GM23338 (cell line): ENCODE data around the gene FAM83F. TPM values are rescaled to one million over a fixed set of nuclear protein-coding genes. Genes with fewer than 3 reads are reported as not detected.

Experiments
- ATAC-seq: fragments of 200-7000 bp; cut with Tn5 transposase; 3 replicates; pipeline ENCODE4 v1.9.1; 2020
- DNase-seq: peaks from one replicate; pipeline ENCODE4 v3.0.0-alpha.2; 2015; ENCODE audit warnings: low spot score
- H2AFZ ChIP-seq: fragments of 200-600 bp; sonication (generic); 2 replicates; pipeline ENCODE4 v1.8.0; 2016; ENCODE audit warnings: antibody characterized with exemption, mild to moderate bottlenecking, moderate library complexity
- H3F3A ChIP-seq: fragments of 200-600 bp; sonication (generic); replicated peaks from 2 replicates; pipeline ENCODE4 v1.8.0; 2017; ENCODE audit warnings: antibody characterized with exemption, mixed run types, low read depth
- H3K27ac ChIP-seq: fragments of 200-600 bp; sonication (generic); 2 replicates; pipeline ENCODE4 v1.6.1; 2016; ENCODE audit warnings: low read depth
- H3K27me3 ChIP-seq: fragments of 200-600 bp; sonication (generic); 2 replicates; pipeline ENCODE4 v1.8.0; 2016; ENCODE audit warnings: mild to moderate bottlenecking, mixed run types, moderate library complexity; ENCODE audit not compliant: insufficient read depth
- H3K36me3 ChIP-seq: fragments of 200-600 bp; sonication (generic); 2 replicates; pipeline ENCODE4 v1.8.0; 2016; ENCODE audit warnings: mild to moderate bottlenecking; ENCODE audit not compliant: insufficient read depth
- H3K4me1 ChIP-seq: fragments of 200-600 bp; sonication (generic); 2 replicates; pipeline ENCODE4 v1.8.0; 2016; ENCODE audit warnings: mild to moderate bottlenecking, moderate library complexity; ENCODE audit not compliant: insufficient read depth
- H3K4me2 ChIP-seq: fragments of 200-600 bp; sonication (generic); 2 replicates; pipeline ENCODE4 v1.7.1; 2017; ENCODE audit warnings: mixed run types
- H3K4me3 ChIP-seq: fragments of 200-600 bp; sonication (generic); 2 replicates; pipeline ENCODE4 v1.6.1; 2016; ENCODE audit warnings: mixed run types
- H3K79me2 ChIP-seq: fragments of 200-600 bp; sonication (generic); replicated peaks from 2 replicates; pipeline ENCODE4 v1.8.0; 2017; ENCODE audit warnings: mild to moderate bottlenecking; ENCODE audit not compliant: insufficient read depth
- H3K9me2 ChIP-seq: fragments of 200-600 bp; sonication (generic); 2 replicates; pipeline ENCODE4 v1.8.0; 2017; ENCODE audit not compliant: insufficient read depth
- H4K20me1 ChIP-seq: fragments of 200-600 bp; sonication (generic); replicated peaks from 2 replicates; pipeline ENCODE4 v1.8.0; 2017; ENCODE audit warnings: mild to moderate bottlenecking; ENCODE audit not compliant: insufficient read depth
- H3K27ac Mint-ChIP-seq: 2 replicates; pipeline ENCODE4 v1.8.0; 2020; ENCODE audit warnings: inconsistent platforms, mild to moderate bottlenecking, moderate library complexity, mixed read lengths
- H3K27me3 Mint-ChIP-seq: 3 replicates; pipeline ENCODE4 v1.8.0; 2022; ENCODE audit warnings: low read depth, mild to moderate bottlenecking, moderate library complexity, mixed read lengths, inconsistent platforms; ENCODE audit not compliant: insufficient read depth, poor library complexity
- H3K36me3 Mint-ChIP-seq: 3 replicates; pipeline ENCODE4 v1.8.0; 2021; ENCODE audit warnings: low read depth, mild to moderate bottlenecking, inconsistent platforms, moderate library complexity, mixed read lengths
- H3K4me1 Mint-ChIP-seq: 3 replicates; pipeline ENCODE4 v1.8.0; 2020; ENCODE audit warnings: mild to moderate bottlenecking, inconsistent platforms, mixed read lengths
- H3K4me3 Mint-ChIP-seq: 3 replicates; pipeline ENCODE4 v1.8.0; 2021; ENCODE audit warnings: moderate library complexity, mild to moderate bottlenecking, inconsistent platforms, mixed read lengths
- H3K9me3 Mint-ChIP-seq: 3 replicates; pipeline ENCODE4 v1.8.0; 2020; ENCODE audit warnings: moderate library complexity, mild to moderate bottlenecking, inconsistent platforms, mixed read lengths
- CREB1 ChIP-seq: fragments of 250-450 bp; sonication (Bioruptor Pico); IDR thresholded peaks from 2 replicates; pipeline ENCODE4 v1.5.0; 2020; ENCODE audit warnings: low read depth, mild to moderate bottlenecking, moderate library complexity
- ZNF114 ChIP-seq: fragments of 250-450 bp; sonication (Bioruptor Pico); IDR thresholded peaks from 2 replicates; pipeline ENCODE4 v1.5.0; 2020; ENCODE audit warnings: mild to moderate bottlenecking, moderate library complexity
- ZNF331 ChIP-seq: fragments of 250-450 bp; sonication (Bioruptor Pico); IDR thresholded peaks from 2 replicates; pipeline ENCODE4 v1.5.0; 2020; ENCODE audit warnings: low read depth, mild to moderate bottlenecking, moderate library complexity
- polyA plus RNA-seq: library from polyadenylated mRNA; unstranded; fragments of >200 nt; fragmentation: Nextera tagmentation; extraction: Ambion mirVana; gene quantifications from 2 replicates; pipeline ENCODE4 v1.2.1, GENCODE V29; 2016
- total RNA-seq: library from RNA; depleted of rRNA; stranded (reverse); fragments of >200 nt; shearing (Covaris generic); gene quantifications from 2 replicates; pipeline ENCODE4 v1.2.3, GENCODE V29; 2014
- TF ChIP-seq, protein P1 (sequence below): fragments of 250-450 bp; sonication (Bioruptor Pico); IDR thresholded peaks from 2 replicates; pipeline ENCODE4 v1.5.0; 2020; ENCODE audit warnings: mild to moderate bottlenecking, moderate library complexity
- TF ChIP-seq, protein P2 (sequence below): IDR thresholded peaks from 2 replicates; pipeline ENCODE4 v1.6.1; 2016; ENCODE audit warnings: antibody characterized with exemption

Gene FAM83F
- total and polyA plus RNA-seq, 2 experiments from 2014 or later: 3.7 to 15.9 TPM

DNA sequence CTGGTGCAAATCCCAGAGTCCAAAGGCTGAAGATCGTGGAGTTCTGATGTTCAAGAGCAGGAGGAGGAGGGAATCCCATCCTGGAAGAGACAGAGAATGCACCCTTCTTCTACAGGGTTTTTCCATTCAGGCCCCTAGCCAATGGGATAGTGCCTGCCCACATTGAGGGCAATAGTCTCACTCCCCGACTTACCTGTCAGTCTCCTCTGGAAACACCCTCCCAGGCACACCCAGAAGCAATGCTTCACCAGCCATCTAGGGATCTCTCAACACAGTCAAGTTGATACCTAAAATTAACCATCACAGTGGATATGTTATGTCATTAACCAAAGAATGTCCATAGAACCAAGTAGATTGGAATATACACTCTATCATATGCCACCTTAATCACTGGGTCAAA lies 72.9 kb downstream of the FAM83F start (continued):
- TF ChIP-seq, protein P1, sequence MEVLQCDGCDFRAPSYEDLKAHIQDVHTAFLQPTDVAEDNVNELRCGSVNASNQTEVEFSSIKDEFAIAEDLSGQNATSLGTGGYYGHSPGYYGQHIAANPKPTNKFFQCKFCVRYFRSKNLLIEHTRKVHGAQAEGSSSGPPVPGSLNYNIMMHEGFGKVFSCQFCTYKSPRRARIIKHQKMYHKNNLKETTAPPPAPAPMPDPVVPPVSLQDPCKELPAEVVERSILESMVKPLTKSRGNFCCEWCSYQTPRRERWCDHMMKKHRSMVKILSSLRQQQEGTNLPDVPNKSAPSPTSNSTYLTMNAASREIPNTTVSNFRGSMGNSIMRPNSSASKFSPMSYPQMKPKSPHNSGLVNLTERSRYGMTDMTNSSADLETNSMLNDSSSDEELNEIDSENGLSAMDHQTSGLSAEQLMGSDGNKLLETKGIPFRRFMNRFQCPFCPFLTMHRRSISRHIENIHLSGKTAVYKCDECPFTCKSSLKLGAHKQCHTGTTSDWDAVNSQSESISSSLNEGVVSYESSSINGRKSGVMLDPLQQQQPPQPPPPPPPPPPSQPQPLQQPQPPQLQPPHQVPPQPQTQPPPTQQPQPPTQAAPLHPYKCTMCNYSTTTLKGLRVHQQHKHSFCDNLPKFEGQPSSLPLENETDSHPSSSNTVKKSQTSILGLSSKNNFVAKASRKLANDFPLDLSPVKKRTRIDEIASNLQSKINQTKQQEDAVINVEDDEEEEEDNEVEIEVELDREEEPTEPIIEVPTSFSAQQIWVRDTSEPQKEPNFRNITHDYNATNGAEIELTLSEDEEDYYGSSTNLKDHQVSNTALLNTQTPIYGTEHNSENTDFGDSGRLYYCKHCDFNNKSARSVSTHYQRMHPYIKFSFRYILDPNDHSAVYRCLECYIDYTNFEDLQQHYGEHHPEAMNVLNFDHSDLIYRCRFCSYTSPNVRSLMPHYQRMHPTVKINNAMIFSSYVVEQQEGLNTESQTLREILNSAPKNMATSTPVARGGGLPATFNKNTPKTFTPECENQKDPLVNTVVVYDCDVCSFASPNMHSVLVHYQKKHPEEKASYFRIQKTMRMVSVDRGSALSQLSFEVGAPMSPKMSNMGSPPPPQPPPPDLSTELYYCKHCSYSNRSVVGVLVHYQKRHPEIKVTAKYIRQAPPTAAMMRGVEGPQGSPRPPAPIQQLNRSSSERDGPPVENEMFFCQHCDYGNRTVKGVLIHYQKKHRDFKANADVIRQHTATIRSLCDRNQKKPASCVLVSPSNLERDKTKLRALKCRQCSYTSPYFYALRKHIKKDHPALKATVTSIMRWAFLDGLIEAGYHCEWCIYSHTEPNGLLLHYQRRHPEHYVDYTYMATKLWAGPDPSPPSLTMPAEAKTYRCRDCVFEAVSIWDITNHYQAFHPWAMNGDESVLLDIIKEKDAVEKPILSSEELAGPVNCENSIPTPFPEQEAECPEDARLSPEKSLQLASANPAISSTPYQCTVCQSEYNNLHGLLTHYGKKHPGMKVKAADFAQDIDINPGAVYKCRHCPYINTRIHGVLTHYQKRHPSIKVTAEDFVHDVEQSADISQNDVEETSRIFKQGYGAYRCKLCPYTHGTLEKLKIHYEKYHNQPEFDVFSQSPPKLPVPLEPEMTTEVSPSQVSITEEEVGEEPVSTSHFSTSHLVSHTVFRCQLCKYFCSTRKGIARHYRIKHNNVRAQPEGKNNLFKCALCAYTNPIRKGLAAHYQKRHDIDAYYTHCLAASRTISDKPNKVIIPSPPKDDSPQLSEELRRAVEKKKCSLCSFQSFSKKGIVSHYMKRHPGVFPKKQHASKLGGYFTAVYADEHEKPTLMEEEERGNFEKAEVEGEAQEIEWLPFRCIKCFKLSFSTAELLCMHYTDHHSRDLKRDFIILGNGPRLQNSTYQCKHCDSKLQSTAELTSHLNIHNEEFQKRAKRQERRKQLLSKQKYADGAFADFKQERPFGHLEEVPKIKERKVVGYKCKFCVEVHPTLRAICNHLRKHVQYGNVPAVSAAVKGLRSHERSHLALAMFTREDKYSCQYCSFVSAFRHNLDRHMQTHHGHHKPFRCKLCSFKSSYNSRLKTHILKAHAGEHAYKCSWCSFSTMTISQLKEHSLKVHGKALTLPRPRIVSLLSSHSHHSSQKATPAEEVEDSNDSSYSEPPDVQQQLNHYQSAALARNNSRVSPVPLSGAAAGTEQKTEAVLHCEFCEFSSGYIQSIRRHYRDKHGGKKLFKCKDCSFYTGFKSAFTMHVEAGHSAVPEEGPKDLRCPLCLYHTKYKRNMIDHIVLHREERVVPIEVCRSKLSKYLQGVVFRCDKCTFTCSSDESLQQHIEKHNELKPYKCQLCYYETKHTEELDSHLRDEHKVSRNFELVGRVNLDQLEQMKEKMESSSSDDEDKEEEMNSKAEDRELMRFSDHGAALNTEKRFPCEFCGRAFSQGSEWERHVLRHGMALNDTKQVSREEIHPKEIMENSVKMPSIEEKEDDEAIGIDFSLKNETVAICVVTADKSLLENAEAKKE (CRISPR knock-in tag): no peak

DNA sequence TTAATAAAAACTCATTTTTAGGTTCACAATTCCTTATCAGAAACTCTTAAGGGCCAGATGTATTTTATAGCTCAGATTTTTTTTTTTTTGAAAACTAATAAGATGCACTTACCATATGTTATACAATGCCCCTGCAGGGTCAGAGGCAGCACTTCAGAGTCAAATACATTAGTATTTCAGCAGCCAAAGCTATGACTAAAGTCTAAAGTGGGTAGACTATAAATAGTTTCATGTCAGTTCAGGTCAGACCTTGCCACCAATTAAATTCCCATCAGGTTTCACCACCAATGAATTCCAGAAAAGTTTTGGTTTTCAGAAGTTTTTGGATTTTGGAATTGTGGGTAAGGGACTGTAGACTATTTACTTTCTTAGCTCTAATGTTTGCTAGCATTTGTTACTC lies 75.9 kb downstream of the FAM83F start:
- H4K20me1 ChIP-seq: peaks cover 6% of the 10 kb centered on the region; the same call in 1 of the 2 replicates
- Mint-ChIP-seq H3K4me3 (no peak overlapping the region), H3K9me3 (no peaks in the 10 kb centered on the region), H3K27me3 (peaks cover 2% of the 10 kb centered on the region), H3K27ac (no peak overlapping the region), H3K36me3 (no peaks in the 10 kb centered on the region), H3K4me1 (peaks cover 5% of the 10 kb centered on the region; the same call in 2 of the 3 replicates)
- peaks cover 18% of the 10 kb centered on the region for H3K79me2 ChIP-seq
- no peaks in the 10 kb centered on the region for H3K27me3 ChIP-seq
- DNase-seq: no peak
- H2AFZ ChIP-seq: no peak overlapping the region
- no peaks in the 10 kb centered on the region; the same call in 1 of the 2 replicates for H3K4me1 ChIP-seq
- H3K27ac ChIP-seq: peak overlapping the region; percentile 27; the same call in 1 of the 2 replicates
- no peak for ATAC-seq
- no peaks in the 10 kb centered on the region; the same call in 1 of the 2 replicates for H3F3A ChIP-seq
- H3K4me2 ChIP-seq: no peak overlapping the region
- H3K9me2 ChIP-seq: no peaks in the 10 kb centered on the region
- H3K36me3 ChIP-seq: no peaks in the 10 kb centered on the region
- H3K4me3 ChIP-seq: no peak overlapping the region
- TF ChIP-seq ZNF114 (CRISPR knock-in tag): no peak
- TF ChIP-seq CREB1 (CRISPR knock-in tag): no peak
- TF ChIP-seq, protein P2, sequence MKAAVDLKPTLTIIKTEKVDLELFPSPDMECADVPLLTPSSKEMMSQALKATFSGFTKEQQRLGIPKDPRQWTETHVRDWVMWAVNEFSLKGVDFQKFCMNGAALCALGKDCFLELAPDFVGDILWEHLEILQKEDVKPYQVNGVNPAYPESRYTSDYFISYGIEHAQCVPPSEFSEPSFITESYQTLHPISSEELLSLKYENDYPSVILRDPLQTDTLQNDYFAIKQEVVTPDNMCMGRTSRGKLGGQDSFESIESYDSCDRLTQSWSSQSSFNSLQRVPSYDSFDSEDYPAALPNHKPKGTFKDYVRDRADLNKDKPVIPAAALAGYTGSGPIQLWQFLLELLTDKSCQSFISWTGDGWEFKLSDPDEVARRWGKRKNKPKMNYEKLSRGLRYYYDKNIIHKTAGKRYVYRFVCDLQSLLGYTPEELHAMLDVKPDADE: no peak
- no peak for TF ChIP-seq ZNF331 (CRISPR knock-in tag)
- TF ChIP-seq, protein P1 (CRISPR knock-in tag): no peak
